DOHH2 (cell line): ENCODE measurements around the gene TMCC1.

Source experiments
- H3F3A ChIP-seq: fragments of 200-600 bp; sonication (generic), shearing (Covaris generic); 2 replicates; pipeline ENCODE4 v1.6.0; 2016; ENCODE audit warnings: antibody characterized with exemption, mild to moderate bottlenecking; ENCODE audit not compliant: control insufficient read depth, insufficient read depth
- H3K27ac ChIP-seq: fragments of 200-600 bp; sonication (generic); 2 replicates; pipeline ENCODE4 v1.5.1; 2014; ENCODE audit warnings: low read depth, mild to moderate bottlenecking, low read length, moderate library complexity
- H3K27me3 ChIP-seq: fragments of 200-600 bp; sonication (generic); 2 replicates; pipeline ENCODE4 v1.6.1; 2014; ENCODE audit warnings: mild to moderate bottlenecking, low read length, mixed read lengths; ENCODE audit not compliant: control insufficient read depth
- H3K36me3 ChIP-seq: fragments of 200-600 bp; sonication (generic); 2 replicates; pipeline ENCODE4 v1.6.1; 2014; ENCODE audit warnings: mild to moderate bottlenecking, low read length, moderate library complexity, mixed read lengths; ENCODE audit not compliant: control insufficient read depth
- H3K4me1 ChIP-seq: fragments of 200-600 bp; sonication (generic); 2 replicates; pipeline ENCODE4 v1.6.1; 2014; ENCODE audit warnings: mild to moderate bottlenecking, low read length, mixed read lengths; ENCODE audit not compliant: control insufficient read depth
- H3K4me2 ChIP-seq: fragments of 200-600 bp; sonication (generic); 2 replicates; pipeline ENCODE4 v1.6.0; 2014; ENCODE audit warnings: mild to moderate bottlenecking, low read length, moderate library complexity
- H3K4me3 ChIP-seq: fragments of 200-600 bp; sonication (generic); 2 replicates; pipeline ENCODE4 v1.5.1; 2014; ENCODE audit warnings: mild to moderate bottlenecking, low read length, mixed read lengths
- H3K79me2 ChIP-seq: fragments of 200-600 bp; sonication (generic); 2 replicates; pipeline ENCODE4 v1.6.1; 2014; ENCODE audit warnings: mild to moderate bottlenecking, low read length, mixed read lengths; ENCODE audit not compliant: control insufficient read depth
- H3K9me2 ChIP-seq: fragments of 200-600 bp; sonication (generic); replicated peaks from 2 replicates; pipeline ENCODE4 v1.6.1; 2014; ENCODE audit warnings: mild to moderate bottlenecking, low read length, mixed read lengths; ENCODE audit not compliant: control insufficient read depth
- H3K9me3 ChIP-seq: fragments of 200-600 bp; sonication (generic); 2 replicates; pipeline ENCODE4 v1.6.1; 2014; ENCODE audit warnings: antibody characterized with exemption, low read length, mixed read lengths; ENCODE audit not compliant: control insufficient read depth, insufficient read depth
- H4K20me1 ChIP-seq: fragments of 200-600 bp; sonication (generic); 2 replicates; pipeline ENCODE4 v1.6.0; 2014; ENCODE audit warnings: low read depth, mild to moderate bottlenecking, antibody characterized with exemption, low read length, moderate library complexity; ENCODE audit not compliant: control insufficient read depth, insufficient read depth
- CTCF ChIP-seq: fragments of 200-600 bp; sonication (generic); IDR thresholded peaks from one replicate; pipeline ENCODE4 v1.5.1; 2014; ENCODE audit warnings: antibody characterized with exemption, mild to moderate bottlenecking, low read depth, low read length; ENCODE audit not compliant: poor library complexity, severe bottlenecking
- EZH2phosphoT487 ChIP-seq: fragments of 200-600 bp; sonication (generic); IDR thresholded peaks from 2 replicates; pipeline ENCODE4 v1.6.1; 2017; ENCODE audit warnings: borderline replicate concordance, mild to moderate bottlenecking, antibody characterized with exemption, low read length, moderate library complexity, mixed read lengths

The TMCC1 gene

GRCh38 chr3:129735638-129736037 lies 157.9 kb downstream of the TMCC1 start:
- Histone ChIP-seq H3K4me3 (no peak overlapping the region), H3K27me3 (no peaks in the 10 kb centered on the region), H3K4me2 (no peak overlapping the region), H3K4me1 (no peaks in the 10 kb centered on the region), H3K27ac (no peak overlapping the region), H3K79me2 (no peaks in the 10 kb centered on the region), H3K9me3 (no peaks in the 10 kb centered on the region), H3K36me3 (no peaks in the 10 kb centered on the region), H3K9me2 (no peaks in the 10 kb centered on the region), H4K20me1 (no peaks in the 10 kb centered on the region), H3F3A (no peaks in the 10 kb centered on the region)
- TF ChIP-seq CTCF, result no peak
- TF ChIP-seq EZH2phosphoT487, result no peak

GRCh38 chr3:129734449-129734848 lies 159.1 kb downstream of the TMCC1 start:
- H3K4me1 ChIP-seq, result no peaks in the 10 kb centered on the region
- H3K9me3 ChIP-seq, result no peaks in the 10 kb centered on the region
- H4K20me1 ChIP-seq, result no peaks in the 10 kb centered on the region
- no peaks in the 10 kb centered on the region for H3K27me3 ChIP-seq
- H3K4me2 ChIP-seq, result no peak overlapping the region
- H3K36me3 ChIP-seq, result no peaks in the 10 kb centered on the region
- no peaks in the 10 kb centered on the region for H3K9me2 ChIP-seq
- TF ChIP-seq CTCF, result no peak
- no peak for TF ChIP-seq EZH2phosphoT487
- H3K79me2 ChIP-seq, result no peaks in the 10 kb centered on the region
- no peak overlapping the region for H3K27ac ChIP-seq
- no peaks in the 10 kb centered on the region for H3F3A ChIP-seq
- H3K4me3 ChIP-seq, result no peak overlapping the region

GRCh38 chr3:129732200-129732876 lies 161.2 kb downstream of the TMCC1 start:
- H3F3A ChIP-seq, result no peaks in the 10 kb centered on the region
- no peaks in the 10 kb centered on the region for H3K27me3 ChIP-seq
- no peak overlapping the region for H3K4me3 ChIP-seq
- H4K20me1 ChIP-seq, result no peaks in the 10 kb centered on the region
- no peaks in the 10 kb centered on the region for H3K4me1 ChIP-seq
- TF ChIP-seq EZH2phosphoT487 (no peak), CTCF (no peak)
- H3K79me2 ChIP-seq, result no peaks in the 10 kb centered on the region
- H3K4me2 ChIP-seq, result no peak overlapping the region
- no peaks in the 10 kb centered on the region for H3K9me2 ChIP-seq
- no peaks in the 10 kb centered on the region for H3K9me3 ChIP-seq
- H3K27ac ChIP-seq, result no peak overlapping the region
- H3K36me3 ChIP-seq, result no peaks in the 10 kb centered on the region; the same call in 1 of the 2 replicates
